GM21529 (cell line): ENCODE results near the gene GRID1.
A peak's percentile ranks its signal among the peaks of the same experiment; 100 is the strongest.
"Not testable (repeated sequence)": the region's sequence is repeated elsewhere in the genome, so short reads cannot be mapped to it uniquely, and the experiment has no call there.

Experiments
- ATAC-seq: cut with Tn5 transposase; IDR thresholded peaks from one replicate; pipeline ENCODE4 v1.9.1; 2021; ENCODE audit not compliant: unreplicated experiment

GRID1 gene

DNA sequence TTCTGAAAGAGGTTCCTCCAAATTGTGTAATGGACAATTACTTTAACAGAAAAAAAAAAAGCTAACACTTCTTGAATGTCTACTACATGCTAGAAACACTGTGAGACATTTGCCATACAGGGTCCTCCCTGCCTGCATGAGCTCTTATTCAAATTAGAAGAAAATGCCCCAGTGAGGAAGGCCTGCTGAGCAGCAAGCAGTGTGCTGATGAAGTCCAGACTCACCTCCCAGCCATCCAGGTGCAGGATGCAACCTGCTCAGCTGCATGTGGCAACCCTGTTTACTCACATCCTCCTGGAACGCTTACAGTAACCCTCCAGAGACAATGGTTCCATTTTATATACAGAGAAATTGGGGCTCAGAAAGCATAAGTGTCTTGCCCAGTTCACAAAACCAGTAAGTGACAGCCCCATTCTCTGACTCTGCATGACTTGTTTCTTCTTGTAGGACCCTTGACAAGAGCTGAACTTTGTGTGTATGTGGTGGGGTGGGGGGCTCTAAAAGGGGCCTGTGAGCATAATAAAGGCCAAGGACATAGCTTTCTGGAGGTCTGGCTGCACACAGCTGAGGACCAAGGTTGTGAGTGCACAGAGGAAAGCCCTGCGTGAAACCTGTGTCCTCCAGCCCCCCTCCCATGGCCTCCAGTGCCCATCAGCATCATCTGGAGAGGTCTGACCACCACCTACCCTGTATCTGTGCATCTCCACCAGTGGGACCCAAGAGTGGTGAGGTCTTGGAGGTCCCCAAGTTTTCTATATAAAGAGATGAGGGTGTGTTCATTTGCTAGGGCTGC is 387.8 kb downstream of the GRID1 start:
- ATAC-seq: no peak

- no peak for ATAC-seq
Observed at GRCh38 chr10:85977642-85978041, 389.0 kb downstream of the GRID1 start.

DNA sequence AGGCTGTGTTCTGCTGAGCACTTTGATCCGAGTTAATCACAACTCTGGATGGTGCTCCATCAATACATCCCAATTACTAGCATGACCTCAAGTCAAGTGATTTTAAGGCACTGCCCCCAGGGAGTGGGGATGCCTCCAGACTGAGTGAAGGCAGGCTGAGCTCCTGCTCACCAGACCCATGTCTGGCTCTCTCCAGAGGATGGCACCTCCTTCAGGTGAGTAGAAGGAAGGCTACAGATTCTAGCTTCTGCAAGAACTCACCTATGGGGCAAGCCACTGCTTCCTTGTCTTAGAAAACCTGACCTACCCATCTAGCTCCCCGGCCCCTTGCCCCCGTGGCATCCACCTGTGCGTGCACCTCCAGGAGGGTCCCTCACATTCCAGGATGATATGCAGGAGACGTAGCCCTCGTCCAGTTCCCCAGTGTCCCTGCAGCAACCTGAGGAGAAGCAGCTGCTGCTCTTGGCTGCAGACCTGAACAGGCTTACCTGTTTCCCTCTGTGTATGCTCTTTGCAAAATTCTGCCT is 390.3 kb downstream of the GRID1 start:
- ATAC-seq: no peak

GRCh38 chr10:85971494-85971893 is 395.1 kb downstream of the GRID1 start:
- ATAC-seq: no peak

DNA sequence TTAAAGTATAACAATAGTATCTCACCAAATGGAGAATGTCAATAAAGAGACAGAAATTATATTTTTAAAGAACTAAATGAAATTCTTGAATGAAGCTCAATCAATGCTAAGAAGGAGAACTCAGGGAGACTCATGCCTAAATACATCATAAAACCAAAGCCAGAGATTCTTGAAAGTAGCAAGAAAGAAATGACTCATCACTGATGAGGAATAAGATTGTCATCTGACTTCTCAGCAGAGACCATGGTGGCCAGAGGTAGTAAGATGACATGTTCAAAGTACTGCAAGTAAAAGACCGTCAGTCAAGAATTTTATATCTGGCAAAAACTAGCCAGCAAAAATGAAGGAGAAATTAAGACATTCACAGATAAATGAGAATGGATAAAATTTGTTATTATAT is 399.0 kb downstream of the GRID1 start:
- peak; percentile 44 for ATAC-seq

DNA sequence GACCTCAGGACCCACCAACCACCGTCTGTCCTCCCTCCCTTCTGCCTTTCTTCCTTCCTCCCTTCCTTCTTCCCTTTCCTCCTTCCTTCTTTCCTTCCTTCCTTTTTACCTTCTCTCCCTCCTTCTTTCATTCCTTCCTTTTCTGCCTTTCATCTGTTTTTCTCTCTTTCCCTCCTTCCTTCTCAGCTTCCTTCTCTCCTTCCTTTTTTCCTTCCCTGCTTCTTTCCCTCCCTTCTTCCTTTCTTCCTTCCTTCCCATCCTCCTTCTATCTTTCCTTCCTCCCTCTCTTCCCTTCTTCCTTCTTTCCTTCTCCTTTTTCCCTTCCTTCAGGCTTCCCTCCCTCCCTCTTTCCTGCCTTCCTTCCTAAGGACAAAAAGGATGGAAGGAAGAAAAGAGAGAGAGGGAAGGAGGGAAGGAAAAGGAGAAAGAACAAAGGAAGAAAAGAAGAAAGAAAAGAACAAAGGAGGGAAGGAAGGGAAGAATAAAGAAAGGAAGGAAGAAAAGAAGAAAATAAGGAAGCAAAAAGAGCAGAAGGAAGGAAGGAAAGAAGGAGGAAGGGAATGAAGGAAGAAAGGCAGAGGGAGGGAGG is 405.0 kb downstream of the GRID1 start:
- no peak for ATAC-seq

GRCh38 chr10:85961073-85961472 is 405.5 kb downstream of the GRID1 start:
- ATAC-seq: no peak

- ATAC-seq: no peak
Observed at GRCh38 chr10:85959239-85959638, 407.4 kb downstream of the GRID1 start.

DNA sequence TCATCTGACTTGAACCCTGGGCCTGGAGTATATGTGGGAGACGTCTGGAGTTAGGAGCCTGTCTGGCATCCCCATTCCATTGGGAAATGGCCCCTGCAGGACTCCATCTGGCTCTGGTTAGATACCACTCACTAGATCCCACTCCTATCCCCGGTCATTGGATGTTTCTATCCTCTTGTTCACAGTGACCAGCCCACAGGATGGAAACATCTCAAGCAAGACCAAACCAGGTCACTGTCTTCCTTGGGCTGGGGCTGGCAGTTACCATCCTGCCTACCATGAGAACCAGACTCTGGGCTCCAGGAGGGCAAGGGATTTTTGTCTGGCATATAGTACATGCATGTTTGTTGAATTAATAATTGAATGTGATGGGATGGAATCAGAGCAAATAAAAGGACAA is 415.7 kb downstream of the GRID1 start:
- ATAC-seq: no peak

DNA sequence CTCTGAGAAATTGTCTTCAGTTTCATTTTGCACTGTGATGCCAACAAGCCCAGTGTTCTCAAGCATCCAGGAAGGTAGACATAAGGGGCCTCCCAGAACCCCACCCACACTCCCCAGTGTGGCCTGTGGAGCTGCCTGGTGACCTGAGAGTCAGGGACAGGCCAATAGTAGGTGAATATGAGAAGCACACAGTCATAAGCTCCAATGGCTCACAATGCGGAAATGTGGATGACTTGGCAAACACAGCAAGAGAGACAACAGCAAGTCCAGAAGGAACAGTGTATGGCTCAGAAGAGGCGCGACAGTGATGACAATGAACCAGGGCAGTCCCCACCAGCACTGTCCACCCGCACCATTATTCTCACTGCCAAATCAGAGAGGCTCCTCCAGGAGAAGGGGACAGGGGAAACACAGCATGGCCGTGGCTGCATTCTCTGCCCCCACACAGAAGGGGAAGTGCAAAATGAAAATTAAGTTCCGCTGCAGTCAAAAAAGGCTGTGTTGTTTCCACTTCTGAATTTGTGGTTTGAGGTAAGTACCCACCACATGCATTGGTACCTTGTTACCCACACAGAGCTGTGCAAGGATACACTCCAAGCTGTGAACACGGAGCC is 419.8 kb downstream of the GRID1 start:
- peak; percentile 86 for ATAC-seq

DNA sequence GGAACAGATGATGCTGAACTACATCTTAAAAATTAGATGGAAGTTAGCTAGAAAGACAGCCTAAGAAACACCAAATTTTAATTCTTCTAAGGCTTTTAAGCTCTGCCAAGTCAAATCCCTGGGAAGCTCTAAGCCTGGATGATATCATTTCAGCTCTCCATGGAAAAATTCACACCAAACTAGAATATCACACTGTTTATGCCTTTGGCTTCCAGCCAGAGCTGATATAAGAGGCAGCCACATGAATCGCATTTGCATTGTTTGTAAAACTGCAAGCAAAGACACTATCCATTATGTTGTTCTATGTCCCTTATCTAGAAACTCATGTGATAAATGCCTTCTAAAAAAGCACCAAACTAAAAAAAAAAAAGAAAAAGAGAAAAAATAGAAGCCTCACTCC is 430.4 kb downstream of the GRID1 start:
- no peak for ATAC-seq

- ATAC-seq: no peak
Observed at GRCh38 chr10:85934586-85934985, 432.0 kb downstream of the GRID1 start.

DNA sequence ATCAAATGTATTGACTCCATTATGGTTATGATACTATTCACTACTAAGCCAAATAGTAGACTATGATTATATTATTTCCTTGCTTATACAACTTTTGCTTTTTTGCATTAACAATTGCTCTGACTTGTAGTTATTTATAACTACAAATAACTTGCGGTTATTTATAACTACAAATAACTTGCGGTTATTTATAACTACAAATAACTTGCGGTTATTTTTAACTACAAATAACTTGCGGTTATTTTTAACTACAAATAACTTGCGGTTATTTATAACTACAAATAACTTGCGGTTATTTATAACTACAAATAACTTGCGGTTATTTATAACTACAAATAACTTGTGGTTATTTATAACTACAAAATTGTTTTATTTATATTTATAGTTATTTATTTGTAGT is 436.6 kb downstream of the GRID1 start:
- ATAC-seq: not testable (repeated sequence)

- ATAC-seq: no peak
Observed at GRCh38 chr10:85927952-85928665, 438.5 kb downstream of the GRID1 start.

DNA sequence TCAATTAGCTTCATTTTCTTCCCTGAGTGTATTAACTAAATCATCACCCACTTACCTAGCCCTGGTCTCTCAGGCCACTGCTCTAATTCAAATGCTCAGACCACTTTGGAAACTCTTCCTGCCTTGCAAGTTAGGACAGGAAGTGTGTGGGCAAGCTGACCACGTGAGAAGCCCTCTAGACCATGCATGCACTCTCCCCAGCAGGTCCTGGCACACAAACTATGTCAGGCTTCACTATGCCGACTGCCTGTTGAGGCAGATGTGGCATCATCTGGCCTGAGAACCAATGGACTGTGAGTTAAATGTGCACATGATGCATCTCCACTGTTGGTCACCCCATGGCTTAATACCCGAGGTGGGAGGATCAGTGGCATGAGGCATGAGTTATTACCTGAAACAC is 439.6 kb downstream of the GRID1 start:
- ATAC-seq: peak; percentile 53

DNA sequence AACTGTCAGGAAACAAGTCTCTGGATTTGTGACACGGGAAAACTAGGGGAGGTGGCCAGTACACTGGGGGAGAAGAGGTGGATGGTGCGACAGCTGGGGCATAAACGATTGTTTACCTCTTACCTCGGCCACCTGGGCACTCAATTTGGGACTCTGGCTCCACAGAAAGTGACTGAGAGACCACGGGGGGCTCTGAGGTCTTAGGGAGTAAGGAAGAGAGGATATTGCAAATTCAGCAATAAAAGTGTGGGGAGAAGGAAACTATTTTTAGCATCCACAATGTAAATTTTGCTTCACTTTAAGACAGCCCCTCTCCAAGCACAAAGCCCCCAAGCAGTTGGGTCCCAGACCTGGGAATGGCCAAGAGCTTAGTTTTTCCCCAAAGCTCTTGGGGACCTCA is 440.5 kb downstream of the GRID1 start:
- ATAC-seq: no peak

GRCh38 chr10:85925201-85925750 is 441.3 kb downstream of the GRID1 start:
- ATAC-seq: no peak

DNA sequence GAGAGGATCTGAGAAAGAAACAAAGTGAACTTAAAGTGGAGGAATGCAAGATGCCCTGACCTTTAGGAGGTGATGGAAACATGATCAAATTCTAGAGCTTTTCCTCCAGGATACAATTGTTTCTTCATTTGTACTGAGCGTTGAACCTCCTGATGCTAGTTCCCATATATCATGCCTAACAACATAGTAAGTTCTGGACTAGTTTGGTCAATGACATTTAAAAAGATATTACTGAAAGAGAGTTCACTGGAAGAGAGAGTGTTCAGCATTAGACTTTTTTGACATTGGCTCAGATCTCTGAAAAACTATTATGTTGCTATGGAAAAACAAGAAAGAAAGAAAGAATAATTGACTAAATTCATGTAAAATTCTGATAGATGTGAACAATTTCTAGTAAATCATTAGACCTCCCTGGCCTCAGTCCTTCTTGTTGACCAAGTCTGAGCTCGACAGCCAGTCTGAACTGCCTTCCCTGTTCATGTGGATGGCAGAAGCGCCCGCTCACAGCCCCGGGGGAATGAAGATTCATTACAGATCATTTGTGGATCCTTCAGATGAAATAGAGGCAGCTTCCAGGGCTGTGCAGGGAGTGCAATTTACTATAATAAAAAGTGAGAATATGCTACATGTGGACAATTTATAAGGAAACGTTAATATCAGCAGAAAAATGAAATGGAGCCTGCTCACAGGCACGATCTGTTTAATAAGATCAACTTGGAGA is 442.1 kb downstream of the GRID1 start:
- ATAC-seq: no peak

GRCh38 chr10:85922356-85923129 is 444.1 kb downstream of the GRID1 start:
- no peak for ATAC-seq

DNA sequence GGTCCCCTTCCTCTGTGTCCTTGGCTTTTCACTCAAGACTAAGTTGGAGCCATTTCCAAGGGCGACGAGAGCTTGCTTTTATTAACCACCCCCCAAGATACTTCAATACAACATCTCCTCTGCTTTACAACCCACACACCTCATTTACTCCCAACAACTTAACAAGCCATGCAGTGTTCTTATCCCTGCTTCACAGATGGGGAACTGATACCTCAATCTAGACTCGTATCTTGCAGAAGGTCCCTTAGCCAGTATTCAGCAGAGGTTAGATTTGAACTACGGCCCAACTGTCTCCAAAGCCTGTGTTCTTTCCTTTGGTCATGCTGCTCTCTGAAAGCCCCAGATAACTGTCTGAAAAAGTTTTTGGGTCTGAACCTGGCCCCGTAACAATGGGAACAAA is 444.8 kb downstream of the GRID1 start:
- no peak for ATAC-seq
